HCEC 1CT (cell line): ENCODE results near the gene NPC1L1.

Experiments
- DNase-seq: peaks from one replicate; pipeline ENCODE4 v3.0.0-alpha.2; 2017

Gene NPC1L1, protein sequence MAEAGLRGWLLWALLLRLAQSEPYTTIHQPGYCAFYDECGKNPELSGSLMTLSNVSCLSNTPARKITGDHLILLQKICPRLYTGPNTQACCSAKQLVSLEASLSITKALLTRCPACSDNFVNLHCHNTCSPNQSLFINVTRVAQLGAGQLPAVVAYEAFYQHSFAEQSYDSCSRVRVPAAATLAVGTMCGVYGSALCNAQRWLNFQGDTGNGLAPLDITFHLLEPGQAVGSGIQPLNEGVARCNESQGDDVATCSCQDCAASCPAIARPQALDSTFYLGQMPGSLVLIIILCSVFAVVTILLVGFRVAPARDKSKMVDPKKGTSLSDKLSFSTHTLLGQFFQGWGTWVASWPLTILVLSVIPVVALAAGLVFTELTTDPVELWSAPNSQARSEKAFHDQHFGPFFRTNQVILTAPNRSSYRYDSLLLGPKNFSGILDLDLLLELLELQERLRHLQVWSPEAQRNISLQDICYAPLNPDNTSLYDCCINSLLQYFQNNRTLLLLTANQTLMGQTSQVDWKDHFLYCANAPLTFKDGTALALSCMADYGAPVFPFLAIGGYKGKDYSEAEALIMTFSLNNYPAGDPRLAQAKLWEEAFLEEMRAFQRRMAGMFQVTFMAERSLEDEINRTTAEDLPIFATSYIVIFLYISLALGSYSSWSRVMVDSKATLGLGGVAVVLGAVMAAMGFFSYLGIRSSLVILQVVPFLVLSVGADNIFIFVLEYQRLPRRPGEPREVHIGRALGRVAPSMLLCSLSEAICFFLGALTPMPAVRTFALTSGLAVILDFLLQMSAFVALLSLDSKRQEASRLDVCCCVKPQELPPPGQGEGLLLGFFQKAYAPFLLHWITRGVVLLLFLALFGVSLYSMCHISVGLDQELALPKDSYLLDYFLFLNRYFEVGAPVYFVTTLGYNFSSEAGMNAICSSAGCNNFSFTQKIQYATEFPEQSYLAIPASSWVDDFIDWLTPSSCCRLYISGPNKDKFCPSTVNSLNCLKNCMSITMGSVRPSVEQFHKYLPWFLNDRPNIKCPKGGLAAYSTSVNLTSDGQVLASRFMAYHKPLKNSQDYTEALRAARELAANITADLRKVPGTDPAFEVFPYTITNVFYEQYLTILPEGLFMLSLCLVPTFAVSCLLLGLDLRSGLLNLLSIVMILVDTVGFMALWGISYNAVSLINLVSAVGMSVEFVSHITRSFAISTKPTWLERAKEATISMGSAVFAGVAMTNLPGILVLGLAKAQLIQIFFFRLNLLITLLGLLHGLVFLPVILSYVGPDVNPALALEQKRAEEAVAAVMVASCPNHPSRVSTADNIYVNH (N-terminal part only)

DNA sequence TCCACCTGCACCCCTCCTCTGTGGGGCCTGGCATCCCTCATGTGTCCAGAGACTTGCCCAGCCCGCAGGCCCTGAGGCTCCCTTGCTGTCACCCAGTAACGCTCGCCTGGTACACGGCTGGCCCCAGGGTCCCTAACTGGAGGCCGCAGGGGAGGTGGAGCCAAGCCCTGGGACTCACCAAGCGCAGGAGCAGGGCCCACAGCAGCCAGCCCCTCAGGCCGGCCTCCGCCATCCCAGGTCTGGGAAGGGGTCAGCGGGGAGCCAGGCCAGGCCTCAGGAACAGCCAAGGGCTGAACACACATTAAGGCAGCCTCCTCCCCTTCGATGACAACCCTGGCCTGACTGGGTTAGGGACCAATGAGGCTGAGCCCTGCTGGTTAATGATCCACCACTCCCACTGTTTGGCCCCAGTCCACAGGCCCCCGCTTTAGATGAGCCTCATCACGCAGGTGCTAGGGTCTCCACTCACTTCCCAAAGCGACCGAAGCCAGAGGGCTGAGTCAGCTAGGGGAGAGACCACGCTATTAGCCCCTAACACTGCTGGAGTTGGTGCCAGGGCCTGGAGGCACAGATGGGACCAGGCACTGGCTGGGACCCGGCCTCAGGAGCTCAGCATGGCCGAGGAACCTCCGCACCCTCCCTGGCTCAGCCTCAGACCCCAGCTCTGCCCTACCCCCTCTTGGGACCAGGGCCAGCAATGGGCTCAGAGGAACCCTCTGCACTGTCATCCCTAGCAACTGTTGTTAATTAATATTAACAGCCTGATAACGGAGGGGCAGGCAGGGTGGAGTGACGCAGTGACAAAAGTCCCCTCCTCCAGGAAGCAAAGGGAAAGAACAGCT lies at the start of gene NPC1L1:
Gene NPC1L1, minus strand, starts transcription at position 303 of the 842 bp plus-strand sequence. Its CDS starts 71 bp downstream, at position 232.
- no peak for DNase-seq

DNA sequence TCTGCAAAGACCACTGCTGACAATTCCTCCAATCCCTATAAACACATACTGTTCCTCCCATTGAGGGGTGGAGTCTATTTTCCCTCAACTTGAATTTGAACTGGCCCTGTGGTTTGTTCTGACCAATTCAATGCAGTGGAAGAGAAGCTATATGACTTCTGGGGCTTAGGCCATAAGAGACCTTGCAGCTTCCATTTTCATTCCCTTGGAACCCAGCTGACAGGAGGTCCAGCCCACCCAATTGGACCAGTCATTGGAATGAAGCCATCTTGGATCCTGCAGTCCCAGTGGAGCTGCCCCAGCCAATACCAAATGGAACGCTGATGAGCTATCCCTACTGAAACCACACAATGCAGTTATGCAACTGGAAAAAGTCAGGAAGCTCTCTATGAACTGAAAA lies 49.8 kb upstream of the NPC1L1 start:
- DNase-seq: no peak

DNA sequence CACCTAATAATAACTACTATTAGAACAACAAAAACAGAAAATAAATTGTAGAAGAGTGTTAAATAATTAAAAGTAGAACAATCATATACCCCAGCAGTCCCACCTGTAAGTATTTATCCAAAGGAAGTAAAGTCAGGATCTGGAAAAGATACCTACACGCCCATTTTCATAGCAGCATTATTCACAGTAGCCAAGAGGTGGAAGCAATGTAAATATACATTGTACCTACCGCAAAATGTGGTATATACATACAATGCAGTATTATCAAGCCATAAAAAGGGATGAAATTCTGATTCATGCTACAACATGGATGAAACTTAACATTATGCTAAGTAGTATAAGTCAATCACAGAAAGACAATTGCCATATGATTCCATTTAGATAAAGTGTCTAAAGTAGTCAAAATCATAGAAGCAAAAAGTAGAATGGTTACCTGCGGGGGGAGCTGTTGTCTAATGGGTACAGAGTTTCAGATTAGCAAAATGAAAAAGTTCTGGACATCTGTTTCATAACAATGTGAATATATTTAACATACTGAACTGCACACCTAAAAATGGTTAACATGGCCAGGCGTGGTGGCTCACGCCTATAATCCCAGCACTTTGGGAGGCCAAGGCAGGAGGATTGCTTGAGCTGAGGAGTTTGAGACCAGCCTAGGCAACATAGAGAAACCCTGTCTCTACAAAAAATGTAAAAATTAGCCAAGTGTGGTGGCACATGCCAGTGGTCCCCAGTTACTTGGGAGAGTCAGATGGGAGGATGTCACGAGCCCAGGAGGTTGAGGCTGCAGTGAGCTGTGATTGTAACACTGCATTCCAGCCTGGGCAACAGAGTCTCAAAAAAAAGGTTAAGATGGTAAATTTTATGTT lies 46.9 kb upstream of the NPC1L1 start:
- peak; percentile 61 for DNase-seq

DNA sequence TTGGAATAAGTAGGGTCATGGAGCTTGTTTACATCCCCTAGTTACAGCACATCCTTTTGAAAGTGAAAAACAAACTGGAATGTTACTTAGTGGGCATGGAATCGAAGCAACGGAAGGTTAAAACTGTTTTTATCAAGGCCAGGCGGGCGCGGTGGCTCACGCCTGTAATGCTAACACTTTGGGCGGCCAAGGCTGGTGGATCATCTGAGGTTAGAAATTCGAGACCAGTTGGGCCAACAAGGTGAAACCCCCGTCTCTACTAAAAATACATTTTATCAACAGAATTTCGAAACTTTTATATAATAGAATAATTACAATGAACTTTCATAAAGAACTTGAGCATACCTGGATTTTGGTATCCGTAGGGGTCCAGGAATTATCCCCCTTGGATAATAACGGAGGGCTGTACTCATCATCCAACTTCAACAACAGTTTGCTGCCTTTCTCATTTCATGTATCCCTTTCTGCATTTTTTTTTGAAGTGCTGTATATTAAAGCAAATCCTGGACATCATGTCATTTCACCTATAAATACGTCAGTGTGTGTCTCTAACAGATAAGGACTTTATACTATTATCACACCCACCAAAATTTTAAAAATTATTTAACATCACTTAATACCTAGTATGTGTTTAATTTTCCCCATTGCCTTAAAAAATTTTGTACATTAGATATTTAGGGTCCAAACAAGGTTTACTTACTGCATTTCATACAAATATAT lies 42.2 kb upstream of the NPC1L1 start:
- no peak for DNase-seq

DNA sequence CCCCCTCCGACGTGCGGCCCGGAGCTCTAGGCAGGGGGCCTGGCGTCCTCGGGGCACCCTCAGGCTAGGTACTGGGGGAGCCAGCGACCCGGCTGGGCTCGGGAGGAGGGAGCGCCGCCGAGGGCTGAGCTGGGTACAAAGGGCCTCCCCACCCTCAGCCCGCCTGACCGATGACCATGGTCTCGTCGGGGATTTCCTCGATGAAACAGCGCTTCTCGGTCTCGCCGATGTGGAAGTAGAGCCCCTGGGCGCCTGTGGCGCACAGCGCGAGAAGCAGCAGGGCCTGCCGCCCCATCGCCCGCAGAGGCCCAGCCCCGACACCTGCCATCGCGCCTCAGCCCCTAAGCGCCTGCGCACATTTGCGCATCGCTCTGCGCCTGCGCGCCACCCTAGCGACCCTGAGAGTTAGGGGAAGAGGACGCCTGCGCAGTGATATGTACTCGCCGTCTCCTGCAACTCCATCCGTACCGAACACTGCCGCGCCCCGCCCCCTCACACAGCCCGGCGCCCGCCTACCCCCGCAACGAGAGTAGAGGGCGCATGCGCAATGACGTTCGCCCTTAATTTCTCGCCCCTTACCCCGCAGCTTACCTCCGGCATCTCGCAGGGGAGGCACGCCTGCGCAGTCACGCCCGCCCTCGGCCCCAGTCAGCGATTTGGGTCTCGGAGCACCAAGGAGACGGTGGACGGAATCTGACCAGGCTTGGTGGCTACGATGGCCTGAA lies 40.9 kb upstream of the NPC1L1 start, which contains the start of gene TMED4:
Gene TMED4, minus strand, starts transcription at position 353 of the 725 bp plus-strand sequence. Its CDS starts 25 bp downstream, at position 328.
- DNase-seq: peak; percentile 98

DNA sequence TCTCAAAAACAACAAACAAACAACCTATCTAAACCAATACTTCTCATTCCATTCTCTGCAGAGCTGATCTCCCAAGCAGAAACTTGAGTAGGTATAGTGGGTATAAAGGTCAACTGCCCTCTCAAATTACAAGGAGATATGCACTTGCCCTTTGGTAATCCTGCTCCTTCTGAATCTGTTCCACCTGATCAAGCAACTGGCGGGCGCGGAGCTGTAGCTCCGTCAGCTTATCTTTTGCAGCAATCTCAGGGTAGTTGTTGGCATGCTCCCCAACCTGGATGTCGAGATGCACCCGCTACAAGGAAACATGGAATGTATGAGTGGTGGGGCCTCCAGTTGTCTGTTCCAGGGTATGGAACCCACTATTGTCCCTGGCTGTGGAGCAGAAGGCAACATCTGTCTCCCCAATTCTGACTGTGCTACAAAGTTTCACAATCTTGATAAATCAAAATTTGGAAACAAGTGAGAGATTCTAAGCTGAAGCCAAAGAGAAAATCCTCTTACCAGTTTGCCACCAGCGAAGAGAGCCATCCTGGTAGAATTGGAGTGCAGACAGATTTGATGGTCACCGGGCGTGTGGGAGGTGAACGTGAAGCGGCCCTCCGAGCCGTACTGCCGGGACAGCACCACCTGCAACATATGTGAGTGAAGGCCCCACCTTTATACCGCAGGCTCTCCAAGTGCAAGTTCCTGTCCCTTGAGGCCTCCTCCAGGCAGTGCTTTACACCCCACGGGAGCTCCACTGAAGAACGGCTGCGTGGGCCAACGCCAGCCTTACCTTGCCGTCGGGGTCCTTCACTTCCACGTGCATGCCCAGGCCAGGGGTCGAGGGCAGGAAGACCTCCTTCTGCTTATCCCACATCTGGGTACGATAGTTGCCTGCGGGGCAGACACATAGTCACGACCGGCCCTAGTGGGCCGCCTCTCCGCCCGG lies 40.1 kb upstream of the NPC1L1 start:
- no peak for DNase-seq

DNA sequence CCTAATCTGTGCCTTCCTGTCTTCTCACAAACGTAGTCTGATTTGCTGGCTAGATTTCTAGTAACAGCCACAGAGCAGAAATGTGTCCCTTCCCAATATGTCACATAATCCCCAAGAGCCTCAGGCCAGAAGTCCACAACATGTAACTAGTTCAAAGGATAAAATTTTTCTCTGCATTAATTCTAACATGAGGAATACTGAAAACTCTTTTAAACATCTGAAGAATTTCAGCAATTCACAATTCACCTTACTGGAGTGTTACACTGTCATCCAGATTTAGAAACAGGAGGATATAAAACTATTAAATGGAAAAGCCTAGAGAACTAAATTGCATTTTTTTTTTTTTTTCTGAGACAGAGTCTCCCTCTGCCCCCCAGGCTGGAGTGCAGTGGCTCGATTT lies 35.1 kb upstream of the NPC1L1 start:
- no peak for DNase-seq

DNA sequence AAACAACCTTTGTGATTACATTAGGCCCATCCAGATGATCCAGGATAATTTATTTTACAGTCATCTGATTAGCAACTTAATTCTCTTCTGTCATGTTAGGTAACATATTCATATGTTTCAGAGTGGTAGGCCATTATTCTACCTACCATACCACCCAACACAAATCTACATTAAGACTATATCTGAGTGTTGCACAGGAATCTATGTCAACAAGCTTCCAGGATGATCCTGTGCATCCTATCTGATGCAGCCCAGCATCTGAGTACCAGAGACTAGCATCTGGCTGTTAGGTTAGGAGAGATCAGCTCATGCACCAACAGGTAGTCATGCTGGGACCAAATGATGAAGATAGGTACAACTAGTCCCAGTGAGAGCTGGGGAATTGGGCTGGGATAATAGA lies 33.9 kb upstream of the NPC1L1 start:
- DNase-seq: no peak

DNA sequence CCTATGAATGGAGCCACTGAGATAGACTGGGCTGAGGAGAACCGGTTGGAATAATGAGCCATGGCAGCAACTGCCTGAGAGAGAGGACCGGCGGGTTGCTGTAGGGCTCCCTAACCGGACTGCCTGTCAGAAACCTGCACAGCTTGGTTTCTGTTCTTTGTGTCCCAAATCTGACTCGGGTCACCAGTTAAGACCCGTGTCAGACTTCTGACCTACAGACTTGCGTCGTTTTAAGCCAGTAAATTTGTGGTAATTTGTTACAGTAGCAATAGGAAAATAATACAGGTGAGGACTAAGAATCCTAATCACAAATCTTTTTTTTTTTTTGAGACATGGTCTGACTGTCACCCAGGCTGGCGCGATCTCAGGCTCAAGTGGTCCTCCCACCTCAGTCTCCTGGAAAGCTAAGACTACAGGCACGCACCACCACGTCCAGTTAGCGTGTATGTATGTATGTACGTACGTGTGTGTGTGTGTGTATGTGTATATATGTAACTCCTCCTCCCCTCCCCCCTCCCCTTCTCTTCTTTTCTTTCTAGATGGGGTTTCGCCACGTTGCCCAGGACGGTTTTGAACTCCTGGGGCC lies 33.2 kb upstream of the NPC1L1 start:
- DNase-seq: no peak

DNA sequence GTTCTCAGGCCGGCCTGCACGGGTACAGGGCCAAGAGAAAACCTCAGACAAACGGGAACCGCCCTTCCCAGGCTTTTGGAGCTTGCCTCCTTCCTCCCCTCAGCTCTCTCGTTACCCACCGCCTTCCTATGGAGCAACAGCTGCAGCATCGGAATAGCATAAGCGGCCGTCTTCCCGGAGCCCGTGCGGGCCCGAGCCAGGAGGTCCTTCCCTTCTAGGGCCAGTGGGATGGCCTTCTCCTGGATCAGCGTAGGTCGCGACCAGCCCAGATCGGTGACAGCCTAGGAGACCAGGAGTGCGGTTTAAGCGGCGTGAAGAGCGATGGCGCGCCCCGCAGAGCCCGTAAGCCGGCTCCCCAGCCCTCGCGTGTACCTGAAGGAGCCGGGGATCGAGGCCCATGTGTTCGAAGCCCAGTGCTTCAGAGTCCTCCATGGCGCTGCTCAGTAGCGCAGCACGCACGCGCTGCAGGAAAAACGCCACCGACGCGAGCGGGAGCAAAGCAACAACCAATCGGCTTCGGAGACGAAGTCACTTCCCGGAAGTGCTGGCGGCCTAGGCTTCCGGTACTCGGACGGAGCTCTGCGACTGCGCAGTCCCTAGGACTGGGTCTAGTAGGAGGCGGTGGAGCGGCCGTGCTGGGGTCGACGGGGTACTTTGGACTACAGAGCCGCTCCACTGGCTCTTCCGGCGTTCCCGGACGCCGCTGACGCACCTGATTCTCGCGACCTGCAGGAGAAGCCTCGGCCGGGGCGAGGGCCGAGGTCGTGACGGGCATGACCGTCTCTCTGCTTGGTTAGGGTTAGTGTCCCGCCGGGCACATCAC lies 32.5 kb upstream of the NPC1L1 start, which contains the start of gene DDX56:
Gene DDX56, minus strand, starts transcription at position 445 of the 823 bp plus-strand sequence. Its CDS starts 13 bp downstream, at position 432.
- peak; percentile 91 for DNase-seq

DNA sequence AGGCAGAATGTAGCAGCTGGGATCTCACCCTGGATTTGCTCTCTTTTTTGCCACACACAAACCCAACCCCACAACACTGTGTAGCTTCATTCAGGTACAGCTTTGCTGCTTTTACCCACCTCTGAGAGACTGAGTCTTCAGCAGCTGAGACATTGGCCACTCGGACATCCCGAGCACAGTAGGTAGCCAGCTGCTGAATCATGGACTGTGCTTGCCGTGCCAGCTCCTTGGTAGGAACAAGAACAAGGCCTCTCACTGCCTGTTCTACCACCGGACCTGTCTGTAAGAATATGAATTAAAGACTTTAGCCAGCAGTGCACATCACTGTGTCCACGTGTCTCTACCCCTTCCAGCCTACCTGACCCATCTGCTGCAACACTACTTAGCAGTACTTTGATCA lies 31.6 kb upstream of the NPC1L1 start:
- no peak for DNase-seq

DNA sequence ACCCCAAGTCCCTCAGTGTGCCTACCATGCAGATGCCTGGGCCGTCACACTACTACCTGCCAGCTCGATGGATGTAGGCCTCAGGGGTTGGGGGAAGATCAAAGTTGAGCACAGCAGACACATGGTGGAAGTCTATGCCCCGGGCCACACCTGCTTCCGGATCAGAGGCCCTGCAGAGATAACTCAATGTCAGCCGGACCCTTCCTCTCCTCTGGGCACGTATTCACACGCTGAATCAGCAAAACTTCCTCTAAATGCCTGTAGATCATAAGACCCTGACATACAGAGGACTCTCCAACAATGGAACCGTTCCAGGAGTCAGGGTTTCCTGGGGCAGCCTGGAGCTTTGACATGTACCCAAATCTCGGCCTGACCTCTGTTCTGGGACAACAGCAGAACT lies 28.8 kb upstream of the NPC1L1 start:
- no peak for DNase-seq

DNA sequence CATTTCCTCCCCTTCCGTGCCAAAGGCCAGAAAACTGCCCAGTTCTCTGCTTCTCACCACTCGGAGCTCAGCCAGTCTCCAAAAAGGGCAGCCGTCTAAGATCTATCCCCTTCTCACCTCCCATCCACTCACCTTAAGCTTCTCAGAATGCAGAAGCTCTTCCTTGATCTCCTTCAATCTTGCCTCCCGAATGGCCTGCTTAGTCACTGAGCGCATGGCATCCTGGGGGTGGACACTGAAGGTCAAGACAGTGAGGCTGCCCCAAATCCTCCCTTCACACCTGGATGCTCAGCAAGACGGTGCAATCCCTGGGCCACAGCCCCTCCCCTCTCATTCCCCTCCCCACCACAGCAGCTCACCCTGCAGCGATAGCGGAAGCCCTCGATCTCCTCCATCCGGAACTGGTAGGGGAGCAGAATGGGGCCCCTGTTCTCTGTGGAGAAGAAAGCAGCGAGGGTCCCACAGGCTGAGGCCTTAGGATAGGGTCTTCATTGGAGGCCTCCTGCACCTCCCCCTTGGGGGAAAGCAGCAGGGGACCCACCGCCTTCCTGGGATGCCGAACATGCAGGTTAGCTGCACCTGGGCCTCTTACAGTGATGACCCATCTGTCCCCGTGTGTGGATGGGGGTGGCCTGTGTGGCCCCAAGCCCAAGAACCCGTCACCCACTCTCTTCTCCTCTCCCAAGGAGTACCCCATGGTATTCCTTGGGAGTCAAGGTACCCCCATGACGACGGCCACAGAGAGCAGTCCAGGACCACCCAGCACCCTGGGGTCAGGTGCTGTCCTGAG lies 27.8 kb upstream of the NPC1L1 start:
- DNase-seq: no peak

DNA sequence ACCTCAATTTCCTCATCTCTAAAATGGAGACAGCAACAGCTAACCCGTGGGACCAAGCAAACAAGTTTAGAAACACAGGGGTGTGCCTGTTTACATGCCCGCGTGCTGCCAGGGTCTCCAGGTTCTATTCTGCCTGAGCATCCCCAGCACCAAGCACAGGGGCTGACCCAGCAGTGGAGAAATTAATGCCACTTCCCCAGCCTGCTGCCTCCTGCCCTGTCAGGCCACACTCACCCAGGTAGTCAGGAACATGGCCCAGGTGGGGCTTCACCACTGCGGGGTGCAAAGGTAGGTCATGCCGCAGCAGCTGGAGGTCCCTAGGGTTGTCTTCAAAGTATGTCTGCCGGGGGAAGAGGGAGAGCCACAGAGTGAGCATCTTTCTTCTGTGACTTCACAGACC lies 26.8 kb upstream of the NPC1L1 start:
- DNase-seq: no peak

DNA sequence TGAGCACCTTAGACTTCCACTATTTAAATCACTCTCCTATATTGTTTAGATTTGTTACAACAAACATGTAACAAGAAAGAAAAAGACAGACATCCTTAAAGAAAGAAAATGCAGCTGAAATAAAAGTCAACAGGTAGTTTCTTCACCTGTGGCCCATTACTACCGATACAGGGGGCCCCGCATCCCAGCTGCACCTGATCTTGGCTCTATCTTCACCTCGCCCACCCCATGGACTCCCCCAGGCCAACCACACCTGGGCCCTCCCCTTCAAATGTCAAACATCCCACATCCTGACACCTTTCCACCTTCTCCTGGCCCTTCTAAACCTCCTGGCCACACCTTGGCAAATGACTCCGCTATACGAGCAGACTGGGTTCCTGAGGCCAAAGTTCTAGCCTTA lies 25.6 kb upstream of the NPC1L1 start:
- DNase-seq: no peak
